Neural crest cell (in vitro differentiated cells): ENCODE results near the gene PIK3R1. TPM values are rescaled to one million over a fixed set of nuclear protein-coding genes. Genes with fewer than 3 reads are reported as not detected.

Experiments
- DNase-seq: peaks from one replicate; pipeline ENCODE4 v3.0.0; 2021; ENCODE audit warnings: low read depth, mixed read lengths, low spot score
- H3K27ac Mint-ChIP-seq: one replicate; pipeline ENCODE4 v1.8.0; 2021; ENCODE audit warnings: mild to moderate bottlenecking, mixed read lengths; ENCODE audit not compliant: unreplicated experiment
- H3K27me3 Mint-ChIP-seq: 2 replicates; pipeline ENCODE4 v1.8.0; 2021; ENCODE audit warnings: low read depth, mild to moderate bottlenecking, mixed read lengths
- H3K36me3 Mint-ChIP-seq: 2 replicates; pipeline ENCODE4 v1.8.0; 2021; ENCODE audit warnings: low read depth, mild to moderate bottlenecking, mixed read lengths
- H3K4me1 Mint-ChIP-seq: 2 replicates; pipeline ENCODE4 v1.8.0; 2021; ENCODE audit warnings: mixed read lengths
- H3K4me3 Mint-ChIP-seq: one replicate; pipeline ENCODE4 v1.8.0; 2021; ENCODE audit warnings: mild to moderate bottlenecking, mixed read lengths
- H3K9me3 Mint-ChIP-seq: 2 replicates; pipeline ENCODE4 v1.8.0; 2021; ENCODE audit warnings: mixed read lengths
- total RNA-seq: library from RNA; stranded (reverse); gene quantifications from 2 replicates; pipeline ENCODE4 v1.2.1, GENCODE V29; 2021
- TF ChIP-seq, protein P1 (sequence below): fragments of 200-600 bp; sonication (generic); conservative IDR thresholded peaks from 2 replicates; pipeline ENCODE4 v1.5.0; 2021; ENCODE audit warnings: antibody characterized with exemption, mild to moderate bottlenecking

The PIK3R1 gene
- total RNA-seq, 1 donor from 2014 or later, result 59.9 TPM

DNA sequence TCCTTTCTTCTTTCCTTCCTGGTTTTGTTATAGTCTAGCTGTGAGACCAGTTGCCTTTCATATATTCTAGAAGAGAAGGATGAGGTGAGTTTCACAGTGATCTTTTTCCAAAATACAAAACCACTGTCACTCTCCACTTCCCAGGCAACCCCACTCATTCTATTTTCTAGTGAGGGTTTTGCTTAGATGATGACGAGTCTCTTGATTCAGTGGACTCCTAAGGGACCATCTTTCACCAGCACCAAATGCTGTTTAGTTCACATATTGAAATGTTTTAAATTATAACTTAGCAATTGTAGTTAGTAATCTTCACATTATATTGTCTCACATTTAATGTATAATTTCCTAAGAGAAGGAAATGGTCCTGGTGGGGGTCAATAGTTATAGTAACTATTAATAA, 25.2 kb downstream of the PIK3R1 start:
- Mint-ChIP-seq H3K27me3 (no peaks in the 10 kb centered on the region), H3K9me3 (no peaks in the 10 kb centered on the region), H3K36me3 (peaks cover 6% of the 10 kb centered on the region), H3K27ac (no peak overlapping the region), H3K4me3 (no peak overlapping the region), H3K4me1 (peaks cover 76% of the 10 kb centered on the region)
- TF ChIP-seq, protein P1, sequence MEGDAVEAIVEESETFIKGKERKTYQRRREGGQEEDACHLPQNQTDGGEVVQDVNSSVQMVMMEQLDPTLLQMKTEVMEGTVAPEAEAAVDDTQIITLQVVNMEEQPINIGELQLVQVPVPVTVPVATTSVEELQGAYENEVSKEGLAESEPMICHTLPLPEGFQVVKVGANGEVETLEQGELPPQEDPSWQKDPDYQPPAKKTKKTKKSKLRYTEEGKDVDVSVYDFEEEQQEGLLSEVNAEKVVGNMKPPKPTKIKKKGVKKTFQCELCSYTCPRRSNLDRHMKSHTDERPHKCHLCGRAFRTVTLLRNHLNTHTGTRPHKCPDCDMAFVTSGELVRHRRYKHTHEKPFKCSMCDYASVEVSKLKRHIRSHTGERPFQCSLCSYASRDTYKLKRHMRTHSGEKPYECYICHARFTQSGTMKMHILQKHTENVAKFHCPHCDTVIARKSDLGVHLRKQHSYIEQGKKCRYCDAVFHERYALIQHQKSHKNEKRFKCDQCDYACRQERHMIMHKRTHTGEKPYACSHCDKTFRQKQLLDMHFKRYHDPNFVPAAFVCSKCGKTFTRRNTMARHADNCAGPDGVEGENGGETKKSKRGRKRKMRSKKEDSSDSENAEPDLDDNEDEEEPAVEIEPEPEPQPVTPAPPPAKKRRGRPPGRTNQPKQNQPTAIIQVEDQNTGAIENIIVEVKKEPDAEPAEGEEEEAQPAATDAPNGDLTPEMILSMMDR, result no peak
- no peak for DNase-seq

DNA sequence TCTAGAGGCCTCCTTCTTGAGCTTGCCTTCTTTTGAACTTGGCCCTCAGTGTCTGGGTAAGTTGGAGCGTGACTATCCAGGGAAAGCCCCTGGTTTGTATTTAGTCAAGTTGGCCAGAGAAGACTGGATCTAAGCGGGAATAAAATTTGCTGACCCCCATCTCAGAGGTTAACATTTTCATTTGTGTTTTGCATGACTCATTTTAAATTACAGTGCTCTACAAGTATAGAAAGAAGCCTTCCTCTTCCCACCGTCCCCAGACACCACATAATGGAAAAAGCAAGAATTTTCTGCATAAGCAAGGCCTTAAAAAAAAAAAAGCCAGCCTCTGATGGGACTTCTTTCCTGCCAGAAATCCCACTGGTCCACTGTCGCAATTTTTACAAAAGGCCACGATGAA, 27.2 kb downstream of the PIK3R1 start:
- Mint-ChIP-seq H3K36me3 (peaks cover 6% of the 10 kb centered on the region), H3K9me3 (no peaks in the 10 kb centered on the region), H3K27me3 (no peaks in the 10 kb centered on the region), H3K27ac (peak overlapping the region; percentile 47), H3K4me3 (no peak overlapping the region), H3K4me1 (peaks cover 79% of the 10 kb centered on the region)
- no peak for DNase-seq
- TF ChIP-seq, protein P1, result no peak

DNA sequence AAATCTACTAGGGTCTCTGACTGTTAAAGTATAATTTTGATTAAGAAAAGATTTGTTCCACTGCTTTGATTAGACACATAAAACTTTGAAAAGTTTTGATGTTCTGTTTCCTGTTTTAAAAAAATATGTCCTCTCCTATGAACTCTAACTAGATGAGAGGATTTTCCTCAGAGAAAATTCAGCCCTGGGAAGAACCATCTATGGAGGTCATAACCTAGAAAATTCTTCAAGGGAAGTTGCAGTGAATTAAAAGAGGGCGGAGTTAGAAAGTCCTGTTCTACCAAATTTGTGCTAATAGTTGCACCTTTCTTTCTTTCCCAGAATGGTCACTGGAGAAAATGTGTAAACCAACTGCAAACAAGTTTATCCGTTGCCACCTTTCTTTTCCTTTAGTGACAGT, 27.7 kb downstream of the PIK3R1 start:
- Mint-ChIP-seq H3K4me1 (peaks cover 75% of the 10 kb centered on the region), H3K4me3 (no peak overlapping the region)

DNA sequence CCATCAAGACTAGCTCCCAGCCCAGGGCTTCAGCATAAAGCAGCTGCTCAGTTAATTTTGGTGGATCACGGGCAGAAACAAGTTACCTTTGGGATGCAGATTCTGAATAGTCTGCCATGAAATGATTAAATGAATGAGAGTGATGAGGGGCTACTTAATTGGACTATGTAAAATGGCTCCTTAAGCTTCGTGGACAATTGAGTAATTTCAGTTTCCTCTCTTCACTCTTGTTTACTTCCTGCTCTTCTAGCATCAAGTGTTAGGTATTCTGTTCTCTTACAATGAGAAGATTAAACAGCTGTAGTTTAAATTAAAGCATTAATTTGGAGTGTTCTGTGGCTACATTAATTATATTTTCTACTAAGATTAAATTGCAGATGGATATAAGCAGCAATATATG, 28.1 kb downstream of the PIK3R1 start:
- Mint-ChIP-seq H3K4me1 (peaks cover 74% of the 10 kb centered on the region), H3K27me3 (no peaks in the 10 kb centered on the region), H3K27ac (no peak overlapping the region), H3K4me3 (no peak overlapping the region), H3K36me3 (peaks cover 10% of the 10 kb centered on the region), H3K9me3 (no peaks in the 10 kb centered on the region)
- TF ChIP-seq, protein P1, result no peak
- no peak for DNase-seq

More for the DNA sequence above, 27.7 kb downstream of the PIK3R1 start:
- no peak for DNase-seq
- Mint-ChIP-seq H3K36me3 (peaks cover 7% of the 10 kb centered on the region), H3K27ac (no peak overlapping the region), H3K27me3 (no peaks in the 10 kb centered on the region), H3K9me3 (no peaks in the 10 kb centered on the region)
- TF ChIP-seq, protein P1, result no peak

DNA sequence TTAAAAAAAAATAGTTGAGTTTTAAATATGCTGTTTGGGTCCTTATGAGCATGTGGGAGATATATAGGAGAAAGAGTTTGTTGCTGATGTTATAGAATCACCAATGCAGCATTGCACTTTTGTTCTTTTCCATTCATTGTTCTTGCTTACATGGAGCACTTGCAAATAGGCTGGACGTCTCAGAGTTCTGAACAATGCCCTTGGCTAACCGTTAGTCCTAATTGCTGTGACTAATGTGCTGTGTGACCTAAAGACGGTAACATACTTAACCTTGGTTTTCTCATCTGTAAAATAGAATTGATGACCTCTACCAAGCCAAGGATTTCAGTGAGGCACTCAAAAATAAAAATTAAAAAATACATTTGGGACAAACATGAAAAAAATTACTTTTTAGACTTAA, 29.8 kb downstream of the PIK3R1 start:
- Mint-ChIP-seq H3K27me3 (no peaks in the 10 kb centered on the region), H3K9me3 (no peaks in the 10 kb centered on the region), H3K36me3 (peaks cover 10% of the 10 kb centered on the region), H3K4me3 (peak overlapping the region; percentile 56), H3K27ac (peak overlapping the region; percentile 43), H3K4me1 (peaks cover 72% of the 10 kb centered on the region)
- TF ChIP-seq, protein P1, result no peak
- no peak for DNase-seq

DNA sequence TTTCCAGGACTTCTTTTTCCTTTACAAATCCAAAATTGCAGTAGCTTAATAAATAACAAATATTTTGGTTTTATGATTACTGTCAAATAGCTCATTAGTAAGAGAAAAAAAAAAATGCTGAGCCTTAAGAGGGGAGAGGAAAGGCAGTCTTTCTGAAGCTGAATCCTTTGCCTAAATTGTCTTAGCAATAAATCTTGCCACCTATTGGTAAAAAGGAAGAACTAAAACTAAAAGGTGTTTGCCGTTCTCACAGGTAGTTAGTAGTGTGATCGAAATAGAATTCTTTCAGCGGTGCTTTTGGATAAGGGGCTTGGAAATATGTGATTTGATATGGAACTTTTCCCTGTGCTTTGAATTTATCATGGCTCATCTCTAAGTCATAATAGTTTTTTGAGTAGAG, 31.2 kb downstream of the PIK3R1 start:
- Mint-ChIP-seq H3K36me3 (peaks cover 10% of the 10 kb centered on the region), H3K4me1 (peaks cover 77% of the 10 kb centered on the region), H3K27ac (no peak overlapping the region), H3K9me3 (no peaks in the 10 kb centered on the region), H3K4me3 (peak overlapping the region; percentile 17), H3K27me3 (no peaks in the 10 kb centered on the region)
- TF ChIP-seq, protein P1, result peak; percentile 49
- DNase-seq, result no peak
